Chondrocyte (in vitro differentiated cells): ENCODE results near the gene DTL. TPM values are rescaled to one million over a fixed set of nuclear protein-coding genes. Genes with fewer than 3 reads are reported as not detected.
"Not testable (repeated sequence)": the region's sequence is repeated elsewhere in the genome, so short reads cannot be mapped to it uniquely, and the experiment has no call there.

Experiments
- DNase-seq: peaks from one replicate; pipeline ENCODE4 v3.0.0; 2021; ENCODE audit warnings: mixed read lengths, low spot score
- H3K27ac Mint-ChIP-seq: one replicate; pipeline ENCODE4 v1.8.0; 2021; ENCODE audit warnings: mild to moderate bottlenecking, moderate library complexity, mixed read lengths; ENCODE audit not compliant: unreplicated experiment
- H3K27me3 Mint-ChIP-seq: 2 replicates; pipeline ENCODE4 v1.8.0; 2021; ENCODE audit warnings: low read depth, mixed read lengths
- H3K36me3 Mint-ChIP-seq: 2 replicates; pipeline ENCODE4 v1.8.0; 2021; ENCODE audit warnings: low read depth, mixed read lengths
- H3K4me1 Mint-ChIP-seq: 2 replicates; pipeline ENCODE4 v1.8.0; 2021; ENCODE audit warnings: low read depth, mild to moderate bottlenecking, mixed read lengths
- H3K4me3 Mint-ChIP-seq: one replicate; pipeline ENCODE4 v1.8.0; 2021; ENCODE audit warnings: mild to moderate bottlenecking, moderate library complexity, mixed read lengths; ENCODE audit not compliant: unreplicated experiment
- H3K9me3 Mint-ChIP-seq: 2 replicates; pipeline ENCODE4 v1.8.0; 2021; ENCODE audit warnings: low read depth, mixed read lengths
- CTCF ChIP-seq: fragments of 200-600 bp; sonication (generic); IDR thresholded peaks from 2 replicates; pipeline ENCODE4 v1.5.0; 2021; ENCODE audit warnings: antibody characterized with exemption, mild to moderate bottlenecking, moderate library complexity
- long read RNA-seq: library from polyadenylated mRNA; stranded (forward); transcript quantifications from one replicate; pipeline ENCODE4 v2.0.0, GENCODE V29; 2021
- total RNA-seq: library from RNA; stranded (reverse); gene quantifications from 3 replicates; pipeline ENCODE4 v1.2.1, GENCODE V29; 2021

The DTL gene, protein sequence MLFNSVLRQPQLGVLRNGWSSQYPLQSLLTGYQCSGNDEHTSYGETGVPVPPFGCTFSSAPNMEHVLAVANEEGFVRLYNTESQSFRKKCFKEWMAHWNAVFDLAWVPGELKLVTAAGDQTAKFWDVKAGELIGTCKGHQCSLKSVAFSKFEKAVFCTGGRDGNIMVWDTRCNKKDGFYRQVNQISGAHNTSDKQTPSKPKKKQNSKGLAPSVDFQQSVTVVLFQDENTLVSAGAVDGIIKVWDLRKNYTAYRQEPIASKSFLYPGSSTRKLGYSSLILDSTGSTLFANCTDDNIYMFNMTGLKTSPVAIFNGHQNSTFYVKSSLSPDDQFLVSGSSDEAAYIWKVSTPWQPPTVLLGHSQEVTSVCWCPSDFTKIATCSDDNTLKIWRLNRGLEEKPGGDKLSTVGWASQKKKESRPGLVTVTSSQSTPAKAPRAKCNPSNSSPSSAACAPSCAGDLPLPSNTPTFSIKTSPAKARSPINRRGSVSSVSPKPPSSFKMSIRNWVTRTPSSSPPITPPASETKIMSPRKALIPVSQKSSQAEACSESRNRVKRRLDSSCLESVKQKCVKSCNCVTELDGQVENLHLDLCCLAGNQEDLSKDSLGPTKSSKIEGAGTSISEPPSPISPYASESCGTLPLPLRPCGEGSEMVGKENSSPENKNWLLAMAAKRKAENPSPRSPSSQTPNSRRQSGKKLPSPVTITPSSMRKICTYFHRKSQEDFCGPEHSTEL
- 3.6 to 24.2 TPM (median 3.8 TPM) in 3 replicates for total RNA-seq
- long read RNA-seq, full-length matches to known transcripts = 1 of 2 reads
- long read RNA-seq, partial matches to known transcripts = 0 of 2 reads
- long read RNA-seq, other reads (novel, unspliced or antisense) = 1 of 2 reads

DNA sequence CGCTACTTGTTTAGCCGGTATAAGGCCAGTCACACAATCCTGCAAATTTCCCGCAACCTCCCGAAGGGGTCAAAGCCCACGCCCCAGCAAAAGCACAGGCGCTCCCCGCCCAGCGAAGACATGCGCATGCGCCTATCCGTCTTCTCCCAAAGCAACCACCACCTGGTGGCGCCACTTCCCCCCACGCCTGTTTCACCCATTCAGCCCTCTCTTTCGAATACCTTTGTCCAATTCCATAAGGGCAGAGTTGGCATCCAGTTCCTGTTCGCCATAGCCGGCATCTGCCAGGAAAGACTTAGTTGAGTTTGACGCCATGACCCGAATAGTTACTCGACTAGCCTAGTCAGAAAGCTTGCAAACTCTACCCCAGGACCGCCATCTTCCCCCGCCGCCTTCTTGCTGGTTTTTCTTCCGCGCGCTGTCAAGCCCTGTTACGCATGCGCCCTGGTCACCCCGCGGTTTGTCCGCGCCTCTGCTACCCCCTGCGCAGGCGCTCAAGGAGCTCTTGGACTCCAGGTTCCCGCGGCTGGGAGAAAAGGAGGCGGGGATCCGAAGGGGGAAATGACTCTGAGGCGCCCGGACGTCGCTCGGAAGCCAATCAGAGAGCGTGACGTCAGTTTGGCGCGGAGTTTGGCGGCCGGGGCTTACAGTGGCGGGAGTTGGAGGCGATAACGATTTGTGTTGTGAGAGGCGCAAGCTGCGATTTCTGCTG, at the start of gene DTL, which contains the start of gene INTS7:
TSS of gene DTL (plus strand) at position 626 of the 712 bp plus-strand sequence. CDS start 143 bp downstream, outside the sequence.
TSS of gene INTS7 (minus strand) at position 435 of the 712 bp plus-strand sequence. CDS start at position 315, 120 bp downstream.
- no peaks in the 10 kb centered on the region for H3K27me3 Mint-ChIP-seq
- peak; percentile 99 for DNase-seq
- peaks cover 55% of the 10 kb centered on the region for H3K4me1 Mint-ChIP-seq
- peak within 1 kb of the TSS; percentile 98 for H3K27ac Mint-ChIP-seq
- TF ChIP-seq CTCF = peak; percentile 99
- peak within 1 kb of the TSS; percentile 99 for H3K4me3 Mint-ChIP-seq
- H3K9me3 Mint-ChIP-seq = no peaks in the 10 kb centered on the region
- no peaks in the 10 kb centered on the region for H3K36me3 Mint-ChIP-seq

DNA sequence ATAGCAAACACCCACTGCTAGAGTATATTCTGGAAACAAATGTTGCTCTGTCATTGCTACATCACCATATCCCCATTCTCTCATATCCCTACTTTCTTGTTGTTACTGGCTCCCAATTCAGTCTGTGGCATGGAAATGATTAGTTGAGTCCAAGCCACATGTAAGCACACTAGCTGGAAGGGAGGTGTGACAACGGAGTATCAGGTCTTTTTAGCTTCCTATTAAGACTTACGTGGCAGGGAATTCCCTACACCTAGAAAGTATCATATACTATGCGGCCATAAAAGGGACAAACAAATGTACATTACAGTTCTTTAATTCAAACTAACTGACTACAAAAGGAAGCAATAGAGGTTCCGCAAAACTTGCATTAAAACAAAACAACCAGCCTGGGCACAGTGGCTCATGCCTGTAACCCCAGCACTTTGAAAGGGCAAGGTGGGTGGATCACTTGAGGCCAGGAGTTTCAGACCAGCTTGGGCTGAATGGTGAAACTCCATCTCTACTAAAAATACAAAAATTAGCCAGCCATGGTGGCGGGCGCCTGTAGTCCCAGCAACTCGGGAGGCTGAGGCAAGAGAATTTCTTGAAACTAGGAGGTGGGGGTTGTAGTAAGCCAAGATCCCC, 48.8 kb upstream of the DTL start:
- Mint-ChIP-seq H3K27me3 (no peaks in the 10 kb centered on the region), H3K4me3 (no peak overlapping the region), H3K36me3 (peaks cover 7% of the 10 kb centered on the region), H3K9me3 (no peaks in the 10 kb centered on the region), H3K4me1 (no peaks in the 10 kb centered on the region), H3K27ac (no peak overlapping the region)
- no peak for TF ChIP-seq CTCF
- DNase-seq = no peak

DNA sequence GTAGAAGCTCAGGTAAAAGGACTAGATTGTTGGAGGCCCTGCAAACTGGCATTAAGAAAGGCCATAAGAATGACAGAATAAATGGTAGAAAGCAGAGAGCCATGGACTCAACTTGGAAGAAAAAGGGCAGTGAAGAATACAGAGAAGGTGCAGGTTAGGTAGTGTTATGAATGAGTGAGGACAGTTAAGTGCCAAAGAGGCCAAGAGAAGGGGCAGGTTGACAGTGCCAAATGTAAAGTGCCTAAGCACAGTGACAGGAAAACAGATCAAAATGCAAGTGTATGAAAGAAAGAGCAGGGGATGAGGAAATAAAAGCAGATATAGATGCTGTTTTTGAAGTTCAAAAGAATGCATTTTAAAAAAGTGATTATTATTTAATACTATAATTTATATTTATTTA, 43.9 kb upstream of the DTL start:
- DNase-seq = no peak
- Mint-ChIP-seq H3K36me3 (peaks cover 7% of the 10 kb centered on the region), H3K27me3 (no peaks in the 10 kb centered on the region), H3K9me3 (no peaks in the 10 kb centered on the region), H3K4me3 (no peak overlapping the region), H3K27ac (no peak overlapping the region), H3K4me1 (no peaks in the 10 kb centered on the region)
- TF ChIP-seq CTCF = no peak

- DNase-seq, H3K36me3 Mint-ChIP-seq, H3K27ac Mint-ChIP-seq, H3K27me3 Mint-ChIP-seq, H3K9me3 Mint-ChIP-seq, H3K4me3 Mint-ChIP-seq: not testable (repeated sequence)
- peaks cover 16% of the 10 kb centered on the region for H3K4me1 Mint-ChIP-seq
Observed at GRCh38 chr1:211997426-211997825, 38.1 kb upstream of the DTL start.

DNA sequence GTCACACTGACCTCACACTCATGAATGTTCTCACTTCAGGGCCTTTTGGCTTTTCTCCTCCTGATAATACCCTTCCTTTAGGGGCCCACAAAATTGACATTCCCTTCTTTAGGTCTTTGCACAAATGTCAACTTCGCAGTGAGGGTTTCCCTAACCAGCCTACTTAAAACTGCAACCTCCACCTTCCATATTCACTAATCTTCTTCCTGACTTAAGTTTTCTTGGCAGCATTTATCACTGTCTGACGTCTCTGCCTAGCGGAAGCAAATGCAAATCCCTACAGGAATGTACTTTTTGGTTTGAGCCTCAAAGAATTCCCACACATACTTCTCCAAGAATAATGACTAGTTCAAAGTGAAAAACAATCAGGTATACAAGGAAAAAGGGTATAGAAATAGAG, 33.0 kb upstream of the DTL start:
- Mint-ChIP-seq H3K27me3 (no peaks in the 10 kb centered on the region), H3K4me1 (peaks cover 53% of the 10 kb centered on the region), H3K9me3 (no peaks in the 10 kb centered on the region), H3K36me3 (no peaks in the 10 kb centered on the region), H3K4me3 (no peak overlapping the region), H3K27ac (peak overlapping the region; percentile 75)
- DNase-seq = no peak
- TF ChIP-seq CTCF = no peak
